MM.1S (cell line): ENCODE data around the gene ITGB2.

Source experiments
- DNase-seq: peaks from one replicate; pipeline ENCODE4 v3.0.0-alpha.2; 2015
- H2AFZ ChIP-seq: fragments of 300-600 bp; sonication (generic); 2 replicates; pipeline ENCODE4 v1.6.0; 2016; ENCODE audit warnings: antibody characterized with exemption, low read length
- H3F3A ChIP-seq: fragments of 300-600 bp; sonication (generic); 2 replicates; pipeline ENCODE4 v1.6.1; 2016; ENCODE audit warnings: mild to moderate bottlenecking, antibody characterized with exemption, low read length, moderate library complexity, mixed read lengths; ENCODE audit not compliant: insufficient read depth
- H3K27ac ChIP-seq: fragments of 300-600 bp; sonication (generic); 2 replicates; pipeline ENCODE4 v1.5.1; 2016; ENCODE audit warnings: mild to moderate bottlenecking, low read length
- H3K27me3 ChIP-seq: fragments of 300-600 bp; sonication (generic); replicated peaks from 2 replicates; pipeline ENCODE4 v1.6.0; 2016; ENCODE audit warnings: low read length; ENCODE audit not compliant: insufficient read depth
- H3K36me3 ChIP-seq: fragments of 300-600 bp; sonication (generic); replicated peaks from 2 replicates; pipeline ENCODE4 v1.6.1; 2016; ENCODE audit warnings: mild to moderate bottlenecking, low read length, mixed read lengths; ENCODE audit not compliant: insufficient read depth
- H3K4me1 ChIP-seq: fragments of 300-600 bp; sonication (generic); 2 replicates; pipeline ENCODE4 v1.6.1; 2016; ENCODE audit warnings: low read length, mixed read lengths
- H3K4me2 ChIP-seq: fragments of 300-600 bp; sonication (generic); 2 replicates; pipeline ENCODE4 v1.6.0; 2016; ENCODE audit warnings: low read depth, low read length
- H3K4me3 ChIP-seq: fragments of 300-600 bp; sonication (generic); 2 replicates; pipeline ENCODE4 v1.5.1; 2016; ENCODE audit warnings: low read length, mixed read lengths
- H3K79me2 ChIP-seq: fragments of 300-600 bp; sonication (generic); 2 replicates; pipeline ENCODE4 v1.6.1; 2016; ENCODE audit warnings: mixed run types, low read length, mixed read lengths
- H3K9ac ChIP-seq: fragments of 300-600 bp; sonication (generic); 2 replicates; pipeline ENCODE4 v1.6.1; 2016; ENCODE audit warnings: low read length, mixed read lengths
- H3K9me2 ChIP-seq: fragments of 300-600 bp; sonication (generic); replicated peaks from 2 replicates; pipeline ENCODE4 v1.6.1; 2016; ENCODE audit warnings: mild to moderate bottlenecking, low read length, mixed read lengths; ENCODE audit not compliant: insufficient read depth
- H3K9me3 ChIP-seq: fragments of 300-600 bp; sonication (generic); replicated peaks from 2 replicates; pipeline ENCODE4 v1.6.1; 2016; ENCODE audit warnings: mild to moderate bottlenecking, low read length, mixed read lengths; ENCODE audit not compliant: insufficient read depth
- H4K20me1 ChIP-seq: fragments of 300-600 bp; sonication (generic); 2 replicates; pipeline ENCODE4 v1.6.1; 2016; ENCODE audit warnings: mild to moderate bottlenecking, low read length, moderate library complexity, mixed read lengths; ENCODE audit not compliant: insufficient read depth
- CTCF ChIP-seq: fragments of 300-600 bp; sonication (generic); IDR thresholded peaks from 2 replicates; pipeline ENCODE4 v1.5.1; 2016; ENCODE audit warnings: antibody characterized with exemption, low read length, mixed read lengths
- EZH2 ChIP-seq: fragments of 300-600 bp; sonication (generic); optimal IDR thresholded peaks from 2 replicates; pipeline ENCODE3; 2017; ENCODE audit warnings: low read depth, mild to moderate bottlenecking, antibody characterized with exemption, low read length, mixed read lengths
- EZH2phosphoT487 ChIP-seq: fragments of 300-600 bp; sonication (generic); IDR thresholded peaks from 2 replicates; pipeline ENCODE4 v1.6.1; 2018; ENCODE audit warnings: antibody characterized with exemption, low read length

The ITGB2 gene

GRCh38 chr21:44905016-44905727, 15.5 kb downstream of the ITGB2 start:
- Histone ChIP-seq H3K27ac (no peak overlapping the region), H3K4me2 (no peak overlapping the region), H3K79me2 (no peaks in the 10 kb centered on the region), H3K9me3 (no peaks in the 10 kb centered on the region), H3K36me3 (no peaks in the 10 kb centered on the region), H3K9me2 (no peaks in the 10 kb centered on the region), H3K27me3 (peaks cover 98% of the 10 kb centered on the region), H3K4me1 (no peaks in the 10 kb centered on the region), H4K20me1 (no peaks in the 10 kb centered on the region), H2AFZ (no peak overlapping the region), H3F3A (no peaks in the 10 kb centered on the region), H3K4me3 (no peak overlapping the region), H3K9ac (no peak overlapping the region)
- DNase-seq = no peak
- no peak for TF ChIP-seq CTCF

DNA sequence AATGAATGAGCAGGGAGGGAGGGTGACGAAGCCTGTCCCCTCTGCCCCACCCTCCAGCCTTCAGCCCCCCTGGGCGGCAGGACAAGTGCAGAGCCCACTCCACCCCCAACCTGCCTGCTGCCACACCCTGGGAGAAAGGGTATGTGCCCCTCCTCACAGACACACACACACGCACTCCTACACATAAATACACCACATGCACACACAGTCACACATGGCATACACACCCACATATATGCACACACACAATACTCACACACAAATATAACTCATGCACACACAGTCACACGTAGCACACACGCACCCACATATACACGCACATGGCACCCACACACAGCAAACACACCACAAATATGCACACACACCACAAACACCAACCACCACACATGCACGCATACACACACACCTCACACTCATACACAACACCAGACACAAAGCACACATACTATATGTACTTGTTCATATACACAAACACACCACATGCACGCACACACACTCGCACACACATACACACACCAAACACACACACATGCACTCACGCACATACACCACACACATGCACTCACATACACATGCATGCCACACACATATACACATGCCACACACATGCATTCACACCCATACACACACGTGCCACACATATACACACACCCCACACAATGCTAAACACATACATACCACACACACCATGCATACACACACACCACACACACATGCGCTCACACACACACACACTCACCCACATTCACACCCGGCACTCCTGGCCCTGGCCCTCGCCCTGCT, 16.4 kb downstream of the ITGB2 start:
- H3K4me2 ChIP-seq = no peak overlapping the region
- no peaks in the 10 kb centered on the region for H3K4me1 ChIP-seq
- H2AFZ ChIP-seq = no peak overlapping the region
- no peaks in the 10 kb centered on the region for H3K9me2 ChIP-seq
- H3K4me3 ChIP-seq = no peak overlapping the region
- H3K27ac ChIP-seq = no peak overlapping the region
- TF ChIP-seq CTCF (no peak), EZH2phosphoT487 (no peak), EZH2 (no peak)
- peaks cover 98% of the 10 kb centered on the region for H3K27me3 ChIP-seq
- no peaks in the 10 kb centered on the region for H4K20me1 ChIP-seq
- no peaks in the 10 kb centered on the region for H3K9me3 ChIP-seq
- no peaks in the 10 kb centered on the region for H3K79me2 ChIP-seq
- no peaks in the 10 kb centered on the region for H3K36me3 ChIP-seq
- no peaks in the 10 kb centered on the region for H3F3A ChIP-seq
- no peak overlapping the region for H3K9ac ChIP-seq
- DNase-seq = no peak

GRCh38 chr21:44903689-44904088, 17.0 kb downstream of the ITGB2 start:
- Histone ChIP-seq H3K4me1 (no peaks in the 10 kb centered on the region), H3K36me3 (no peaks in the 10 kb centered on the region), H3K79me2 (no peaks in the 10 kb centered on the region), H3F3A (no peaks in the 10 kb centered on the region), H3K27ac (no peak overlapping the region), H3K4me3 (no peak overlapping the region), H4K20me1 (no peaks in the 10 kb centered on the region), H2AFZ (no peak overlapping the region), H3K9me2 (no peaks in the 10 kb centered on the region), H3K9me3 (no peaks in the 10 kb centered on the region), H3K27me3 (peaks cover 98% of the 10 kb centered on the region), H3K4me2 (no peak overlapping the region), H3K9ac (no peak overlapping the region)
- TF ChIP-seq CTCF = no peak
- no peak for TF ChIP-seq EZH2
- TF ChIP-seq EZH2phosphoT487 = no peak
- no peak for DNase-seq
